Lower lobe of right lung (tissue), 2 donors: ENCODE results near the gene KAT14. TPM values are rescaled to one million over a fixed set of nuclear protein-coding genes. Genes with fewer than 3 reads are reported as not detected.

ENCODE experiments used
- ATAC-seq, 2 donors: fragments of 200-7000 bp; cut with Tn5 transposase; one replicate each; pipeline ENCODE4 v1.9.1; 2020 to 2022; ENCODE audit warnings: mild to moderate bottlenecking in 2 of 2, moderate library complexity in 2 of 2
- DNase-seq: peaks from one replicate; pipeline ENCODE4 v3.0.0-alpha.2; 2020
- H3K27ac ChIP-seq: fragments of 200-600 bp; one replicate; pipeline ENCODE4 v1.8.0; 2022
- H3K27me3 ChIP-seq: fragments of 200-600 bp; one replicate; pipeline ENCODE4 v1.8.0; 2022; ENCODE audit warnings: low read depth
- H3K36me3 ChIP-seq: fragments of 200-600 bp; one replicate; pipeline ENCODE4 v1.8.0; 2022; ENCODE audit warnings: mild to moderate bottlenecking
- H3K4me1 ChIP-seq: fragments of 200-600 bp; one replicate; pipeline ENCODE4 v1.8.0; 2022
- H3K4me3 ChIP-seq: fragments of 200-600 bp; one replicate; pipeline ENCODE4 v1.8.0; 2022; ENCODE audit warnings: mild to moderate bottlenecking
- H3K9me3 ChIP-seq: fragments of 200-600 bp; one replicate; pipeline ENCODE4 v1.8.0; 2022
- CTCF ChIP-seq: fragments of 200-600 bp; IDR thresholded peaks from one replicate; pipeline ENCODE4 v1.8.0; 2022; ENCODE audit warnings: antibody characterized with exemption, mild to moderate bottlenecking
- intact Hi-C: fragments of 100-400 bp; cut with DNase I; formaldehyde crosslinking; loops from one replicate; pipeline ENCODE4 v1.11.0; 2022
- total RNA-seq: library from RNA; stranded (reverse); fragmentation: NEBNext Ultra II Directional; extraction: Animal tissue kit (Norgen Biotek cat#: 25700); gene quantifications from one replicate; pipeline ENCODE4 v1.2.1, GENCODE V29; 2021
- donor health status: DM: no; HTN: yes; CAD: no; lungs with severe emphysema.

Gene KAT14
- total RNA-seq, 1 donor from 2014 or later, result 13.5 TPM

- intact Hi-C loops, result no loop called here
- Histone ChIP-seq H3K27ac (no peak overlapping the region), H3K27me3 (no peaks in the 10 kb centered on the region), H3K36me3 (peaks cover 27% of the 10 kb centered on the region), H3K4me1 (peaks cover 16% of the 10 kb centered on the region), H3K9me3 (no peaks in the 10 kb centered on the region), H3K4me3 (no peak overlapping the region)
- no peak for DNase-seq
- no peak for TF ChIP-seq CTCF
- ATAC-seq, result no peak
These were observed 2.2 kb downstream of the KAT14 start for GRCh38 chr20:18139832-18140231.

- Histone ChIP-seq H3K4me1 (peaks cover 2% of the 10 kb centered on the region), H3K27me3 (no peaks in the 10 kb centered on the region), H3K36me3 (peaks cover 57% of the 10 kb centered on the region), H3K4me3 (no peak overlapping the region), H3K27ac (no peak overlapping the region), H3K9me3 (no peaks in the 10 kb centered on the region)
- TF ChIP-seq CTCF, result no peak
- no peak for ATAC-seq
- DNase-seq, result no peak
- intact Hi-C loops, result no loop called here
These were observed 7.0 kb downstream of the KAT14 start for GRCh38 chr20:18144541-18145099.

- no peak overlapping the region for H3K27ac ChIP-seq
- H3K9me3 ChIP-seq, result no peaks in the 10 kb centered on the region
- DNase-seq, result no peak
- H3K27me3 ChIP-seq, result no peaks in the 10 kb centered on the region
- ATAC-seq, result no peak
- intact Hi-C loops, result no loop called here
- TF ChIP-seq CTCF, result no peak
- H3K4me1 ChIP-seq, result no peaks in the 10 kb centered on the region
- H3K36me3 ChIP-seq, result peaks cover 71% of the 10 kb centered on the region
- no peak overlapping the region for H3K4me3 ChIP-seq
These were observed 16.7 kb downstream of the KAT14 start for GRCh38 chr20:18154342-18154741.

GRCh38 chr20:18156045-18156444 lies 18.4 kb downstream of the KAT14 start:
- Histone ChIP-seq H3K4me1 (no peaks in the 10 kb centered on the region), H3K9me3 (no peaks in the 10 kb centered on the region), H3K4me3 (no peak overlapping the region), H3K27me3 (no peaks in the 10 kb centered on the region), H3K27ac (no peak overlapping the region), H3K36me3 (peaks cover 71% of the 10 kb centered on the region)
- DNase-seq (no peak), ATAC-seq (no peak)
- TF ChIP-seq CTCF, result no peak
- intact Hi-C loops, result no loop called here

GRCh38 chr20:18164356-18164755 lies 26.7 kb downstream of the KAT14 start:
- no peak for ATAC-seq
- intact Hi-C loops, result no loop called here
- TF ChIP-seq CTCF, result no peak

GRCh38 chr20:18165553-18165952 lies 27.9 kb downstream of the KAT14 start:
- intact Hi-C loops, result no loop called here
- no peaks in the 10 kb centered on the region for H3K27me3 ChIP-seq
- H3K4me3 ChIP-seq, result no peak overlapping the region
- no peak for ATAC-seq
- no peak for TF ChIP-seq CTCF
- H3K27ac ChIP-seq, result no peak overlapping the region
- peaks cover 6% of the 10 kb centered on the region for H3K4me1 ChIP-seq
- no peak for DNase-seq
- no peaks in the 10 kb centered on the region for H3K9me3 ChIP-seq
- peaks cover 70% of the 10 kb centered on the region for H3K36me3 ChIP-seq

More at GRCh38 chr20:18164356-18164755, 26.7 kb downstream of the KAT14 start:
- H3K4me3 ChIP-seq, result no peak overlapping the region
- no peaks in the 10 kb centered on the region for H3K9me3 ChIP-seq
- H3K27me3 ChIP-seq, result no peaks in the 10 kb centered on the region
- H3K4me1 ChIP-seq, result peaks cover 6% of the 10 kb centered on the region
- no peak for DNase-seq
- peaks cover 72% of the 10 kb centered on the region for H3K36me3 ChIP-seq
- no peak overlapping the region for H3K27ac ChIP-seq
